GM18867 (cell line): ENCODE results near the gene NLGN1.

Source experiments
- ATAC-seq: cut with Tn5 transposase; IDR thresholded peaks from one replicate; pipeline ENCODE4 v1.9.1; 2021; ENCODE audit warnings: mild to moderate bottlenecking, moderate library complexity; ENCODE audit not compliant: unreplicated experiment

The NLGN1 gene

DNA sequence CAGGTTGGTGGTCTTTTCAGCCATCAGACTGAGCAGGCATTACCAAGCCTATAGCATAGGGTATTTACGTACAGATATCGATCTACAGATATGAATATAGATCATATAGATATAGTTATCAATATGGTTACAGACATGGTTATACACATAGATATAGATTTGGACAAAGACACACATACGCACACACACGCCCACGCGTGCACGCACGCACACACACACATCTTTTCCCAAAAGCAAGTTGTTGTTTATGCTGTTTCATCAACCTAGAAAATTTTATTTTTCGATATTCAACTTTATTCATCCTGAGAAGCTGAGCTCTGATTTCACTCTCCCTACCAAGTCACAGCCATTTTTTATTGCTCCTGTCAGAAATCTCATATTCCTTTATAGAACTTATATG lies 309.1 kb downstream of the NLGN1 start:
- ATAC-seq, result no peak

DNA sequence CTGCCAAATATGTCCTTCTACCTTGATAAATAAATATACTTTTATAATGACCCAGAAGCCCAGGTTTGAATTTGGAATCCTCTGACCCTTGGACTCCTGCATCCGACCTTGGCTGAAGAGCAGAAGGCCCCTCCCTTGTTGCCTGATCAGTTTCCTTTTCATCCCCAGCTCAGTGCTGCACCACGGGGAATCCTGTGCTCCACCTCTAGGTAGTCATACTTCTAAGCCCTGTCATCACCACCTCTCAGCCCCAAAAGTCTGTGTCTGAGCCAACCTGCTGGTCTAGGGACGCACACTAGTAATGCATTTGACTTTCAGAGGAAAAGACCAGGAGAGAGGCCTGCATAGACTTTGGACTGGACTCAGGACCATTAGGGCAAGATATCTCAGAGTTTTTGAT lies 310.6 kb downstream of the NLGN1 start:
- no peak for ATAC-seq

DNA sequence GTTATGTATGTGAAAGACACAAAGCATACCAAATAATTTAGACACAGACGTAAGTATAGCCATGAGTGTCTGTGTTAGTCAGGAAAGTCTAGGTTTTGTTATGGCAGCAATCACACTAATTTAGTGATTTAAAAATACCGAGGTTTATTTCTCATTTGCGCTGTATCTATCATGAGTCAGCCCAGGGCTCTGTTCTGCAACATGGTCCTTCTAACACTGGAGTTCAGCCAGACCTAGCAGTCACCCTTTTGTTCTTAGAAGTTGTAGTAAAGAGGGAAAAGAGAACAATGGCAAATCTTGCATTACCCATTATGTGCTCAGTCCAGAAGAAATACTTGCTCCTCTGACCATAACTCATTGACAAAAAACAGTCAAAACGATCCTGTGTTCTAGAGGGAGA lies 311.5 kb downstream of the NLGN1 start:
- ATAC-seq, result no peak

DNA sequence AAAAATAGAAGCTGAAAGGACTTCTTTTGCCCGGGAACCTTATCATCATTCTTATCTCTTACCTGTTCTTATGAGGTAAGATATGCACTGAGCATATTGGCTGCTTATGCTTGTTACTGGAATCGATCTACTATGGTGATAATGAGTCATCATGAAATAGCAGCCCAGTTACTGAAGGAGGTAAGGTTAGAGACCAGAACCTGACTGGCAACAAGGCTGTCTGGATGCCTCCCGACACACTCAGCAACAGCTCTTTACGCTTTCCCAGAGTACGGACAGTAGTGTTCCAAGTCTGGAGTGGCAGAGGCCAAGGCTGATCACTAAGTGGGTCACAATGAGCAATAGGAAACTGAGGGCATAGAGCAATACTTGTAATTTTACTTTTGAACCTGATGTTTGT lies 314.1 kb downstream of the NLGN1 start:
- ATAC-seq, result no peak

GRCh38 chr3:173719585-173719984 lies 322.0 kb downstream of the NLGN1 start:
- ATAC-seq, result no peak

DNA sequence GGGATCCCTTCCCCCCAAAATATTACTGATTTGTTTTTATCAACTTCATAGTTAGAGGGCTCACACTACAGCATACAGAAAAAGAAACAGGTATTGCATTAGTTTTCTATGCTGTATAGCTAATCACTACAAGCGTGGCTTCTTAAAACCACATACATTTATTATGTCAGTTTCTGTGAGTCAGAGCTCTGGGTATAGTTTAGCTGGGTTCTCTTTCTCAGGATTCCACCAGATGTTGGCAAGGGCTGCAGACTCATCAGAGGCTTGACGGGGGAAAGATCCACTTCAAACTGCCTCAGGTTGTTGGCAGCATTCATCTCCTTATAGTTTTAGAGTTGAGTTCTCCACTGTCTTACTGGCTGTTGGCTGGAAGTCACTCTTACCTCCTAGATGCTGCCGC lies 328.0 kb downstream of the NLGN1 start:
- ATAC-seq, result no peak

DNA sequence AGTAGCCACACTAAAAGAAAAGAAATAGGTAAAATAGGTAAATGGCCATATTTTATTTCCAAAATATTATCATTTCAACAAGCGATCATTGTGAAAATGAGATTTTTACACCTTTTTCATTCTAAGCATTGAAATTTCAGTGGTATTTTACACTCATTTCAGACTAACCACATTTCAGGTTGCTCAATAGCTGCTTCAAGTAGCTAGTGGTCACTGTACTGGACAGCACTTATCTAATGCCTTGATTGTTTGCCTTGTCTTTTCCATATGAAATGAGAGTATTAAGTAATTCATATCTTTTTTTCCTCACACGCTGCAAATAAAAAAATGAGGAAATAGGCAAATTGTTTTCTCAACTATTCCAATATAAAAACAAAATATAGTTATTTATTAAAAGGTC lies 332.8 kb downstream of the NLGN1 start:
- ATAC-seq, result no peak

GRCh38 chr3:173732237-173732636 lies 334.7 kb downstream of the NLGN1 start:
- ATAC-seq, result peak; percentile 36

DNA sequence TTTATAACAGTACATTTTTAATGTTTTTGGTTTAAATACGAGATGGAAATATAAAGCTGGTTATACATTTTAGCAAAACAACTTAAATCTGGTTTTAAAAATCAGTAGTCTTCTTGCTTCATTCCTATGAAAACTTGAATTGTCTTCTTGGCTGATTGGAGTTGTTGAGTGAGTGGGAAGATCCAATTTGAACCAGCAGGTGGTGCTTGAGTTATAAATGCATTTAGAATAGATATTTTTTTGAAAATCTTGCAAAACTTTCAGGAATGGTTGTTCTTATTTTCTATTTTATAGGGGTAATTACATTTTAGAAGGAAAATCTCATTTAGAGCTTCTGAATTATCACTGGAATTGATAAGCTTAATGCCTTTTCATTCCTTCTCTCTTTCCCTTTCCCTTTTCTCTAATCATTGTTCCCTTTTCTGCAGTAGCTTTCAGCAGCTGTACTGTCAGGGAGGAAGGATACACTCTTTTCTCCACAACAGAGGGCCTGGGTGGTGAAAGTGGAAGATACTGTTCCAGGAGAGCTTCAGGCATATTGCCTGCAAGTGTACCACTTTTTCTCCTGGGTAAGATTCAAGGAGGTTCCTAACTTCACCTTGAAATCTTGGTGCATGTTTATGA lies 335.6 kb downstream of the NLGN1 start:
- no peak for ATAC-seq

DNA sequence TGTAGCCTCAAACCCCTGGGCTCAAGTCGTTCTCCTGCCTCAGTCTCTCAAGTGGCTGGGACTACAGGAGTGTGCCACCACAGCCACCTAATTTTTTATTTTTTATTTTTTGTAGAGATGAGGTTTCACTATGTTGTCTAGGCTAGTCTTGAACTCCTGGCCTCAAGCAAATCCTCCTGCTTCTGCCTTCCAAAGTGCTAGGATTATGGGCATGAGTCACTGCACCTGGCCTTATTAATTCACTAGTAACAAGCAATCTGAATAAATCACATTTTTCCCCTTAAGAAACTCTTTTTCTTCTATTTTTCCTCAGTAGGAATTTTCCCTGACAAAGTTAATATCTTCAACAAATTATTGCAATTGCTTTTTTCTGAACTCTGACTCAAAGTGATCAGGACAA lies 336.9 kb downstream of the NLGN1 start:
- no peak for ATAC-seq

GRCh38 chr3:173734895-173735294 lies 337.4 kb downstream of the NLGN1 start:
- no peak for ATAC-seq

DNA sequence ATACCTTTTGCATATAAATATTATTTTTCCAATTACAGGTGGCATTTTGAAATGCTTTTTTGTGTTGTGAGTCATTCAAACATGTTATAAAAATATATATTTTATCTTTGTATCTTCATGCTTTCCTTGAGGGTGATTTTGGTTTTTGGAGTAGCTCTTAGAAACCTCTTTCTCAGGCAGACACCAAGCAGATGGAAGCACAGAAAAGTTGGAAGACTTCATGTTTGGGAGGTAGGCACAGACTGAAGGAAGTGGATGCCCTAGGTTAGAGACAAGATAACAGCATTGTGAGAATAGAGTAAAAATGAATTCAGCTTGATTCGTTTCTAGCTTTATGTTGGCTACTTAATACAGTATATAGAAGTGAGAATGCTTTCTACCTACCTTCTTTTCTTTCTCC lies 338.3 kb downstream of the NLGN1 start:
- no peak for ATAC-seq

GRCh38 chr3:173737167-173737808 lies 339.7 kb downstream of the NLGN1 start:
- ATAC-seq, result no peak

- ATAC-seq, result no peak
Measured at GRCh38 chr3:173739726-173740125, 342.2 kb downstream of the NLGN1 start.

DNA sequence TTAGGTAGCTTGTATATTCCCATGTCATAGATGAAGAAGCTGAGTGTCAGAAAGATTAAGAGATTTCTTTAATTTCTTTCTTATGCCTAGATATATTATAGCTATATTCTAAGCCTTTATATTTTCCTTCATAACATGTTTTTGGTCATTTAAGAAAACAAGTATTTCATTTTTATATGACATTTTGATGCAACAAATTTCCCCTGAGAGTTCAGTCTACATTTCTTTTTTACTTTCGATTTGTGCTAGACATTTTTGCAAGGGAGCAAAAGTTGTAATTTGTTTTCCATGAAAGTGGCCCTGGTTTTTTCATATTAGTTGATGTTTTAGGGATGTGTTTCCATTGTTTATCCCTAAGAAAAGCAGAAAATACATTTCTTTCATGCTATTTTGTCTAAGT lies 344.9 kb downstream of the NLGN1 start:
- ATAC-seq, result no peak

DNA sequence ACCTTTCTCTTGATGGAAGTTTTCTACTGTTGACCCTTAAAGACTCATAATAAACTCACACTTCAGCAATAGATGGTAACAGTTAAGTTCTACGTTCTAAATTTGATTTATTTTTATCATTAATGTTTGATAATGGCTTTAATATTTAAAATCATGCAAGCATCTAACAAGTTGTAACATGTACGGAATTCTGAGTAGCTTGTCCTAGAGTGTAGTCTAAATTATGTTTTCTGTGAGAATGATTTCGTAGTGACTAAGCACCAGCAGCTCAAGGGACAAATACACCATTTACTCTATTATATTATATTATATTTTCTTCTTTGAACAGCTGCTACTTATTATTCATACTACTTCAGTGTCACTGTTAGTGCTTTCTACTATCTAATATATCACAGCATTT lies 345.6 kb downstream of the NLGN1 start:
- ATAC-seq, result no peak

GRCh38 chr3:173743516-173743915 lies 346.0 kb downstream of the NLGN1 start:
- no peak for ATAC-seq

DNA sequence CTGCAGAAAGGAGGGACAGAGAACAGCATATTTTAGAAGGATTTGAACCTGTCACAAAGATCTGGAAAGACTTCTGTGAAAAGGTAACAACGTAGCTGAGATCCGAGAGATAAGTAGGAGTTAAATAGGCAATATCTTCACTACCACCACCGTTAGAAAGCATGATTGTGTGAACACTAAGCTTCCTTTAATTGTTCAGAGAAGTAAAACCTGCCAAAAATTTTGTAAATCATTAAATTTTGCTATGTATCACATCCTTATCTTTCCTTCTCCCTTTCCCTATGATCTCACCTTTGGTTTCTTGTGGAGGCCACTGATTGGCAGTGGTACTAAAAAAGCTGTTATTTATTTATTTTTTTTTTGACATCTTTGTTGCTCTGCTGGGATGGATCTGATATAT lies 346.9 kb downstream of the NLGN1 start:
- no peak for ATAC-seq

GRCh38 chr3:173744895-173745294 lies 347.4 kb downstream of the NLGN1 start:
- no peak for ATAC-seq

- no peak for ATAC-seq
Measured at GRCh38 chr3:173745952-173746682, 348.6 kb downstream of the NLGN1 start.

- no peak for ATAC-seq
Measured at GRCh38 chr3:173747427-173747826, 349.9 kb downstream of the NLGN1 start.

DNA sequence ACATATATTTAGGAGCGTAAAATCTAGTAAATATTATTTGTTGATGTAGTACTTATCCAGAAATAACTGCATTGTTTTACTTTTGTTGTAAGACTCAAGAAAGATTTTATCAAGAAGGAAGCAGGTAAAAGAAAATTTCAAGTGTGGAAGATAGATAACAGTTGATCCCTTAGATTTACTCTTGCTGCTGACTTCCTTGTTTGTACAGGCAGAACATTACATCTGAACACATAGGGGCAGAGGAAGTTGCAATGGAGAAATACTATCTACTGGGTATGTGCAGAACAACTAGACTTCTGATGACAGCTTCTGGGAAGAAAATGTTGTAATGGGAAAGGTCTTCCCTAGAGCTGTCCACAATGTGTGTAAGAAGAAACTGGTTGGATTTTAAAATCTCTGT lies 350.6 kb downstream of the NLGN1 start:
- no peak for ATAC-seq
